WTC11 (cell line): ENCODE results near the gene ADI1. TPM values are rescaled to one million over a fixed set of nuclear protein-coding genes. Genes with fewer than 3 reads are reported as not detected.

Experiments used
- ATAC-seq: fragments of 200-7000 bp; cut with Tn5 transposase; 2 replicates; pipeline ENCODE4 v1.10.0; 2021; ENCODE audit warnings: mild to moderate bottlenecking, moderate library complexity
- CTCF ChIA-PET: fragments of 300-600 bp; sonication (Branson Sonifier 250); formaldehyde crosslinking; loops from one replicate; lab custom pipeline; 2021; ENCODE audit warnings: antibody characterized with exemption; lab: Charles Lee
- POLR2A ChIA-PET: fragments of 350-600 bp; sonication (Branson Sonifier 250); formaldehyde crosslinking; loops from one replicate; lab custom pipeline; 2021; ENCODE audit warnings: antibody characterized with exemption; lab: Charles Lee
- DNase-seq: peaks from one replicate; pipeline ENCODE4 v3.0.0; 2021; ENCODE audit warnings: low spot score
- H3K27ac Mint-ChIP-seq: 2 replicates; pipeline ENCODE4 v1.8.0; 2021; ENCODE audit warnings: mixed read lengths
- H3K27me3 Mint-ChIP-seq: 2 replicates; pipeline ENCODE4 v1.8.0; 2021; ENCODE audit warnings: low read depth, mild to moderate bottlenecking, moderate library complexity, mixed read lengths
- H3K36me3 Mint-ChIP-seq: 2 replicates; pipeline ENCODE4 v1.8.0; 2021; ENCODE audit warnings: mixed read lengths
- H3K4me1 Mint-ChIP-seq: 2 replicates; pipeline ENCODE4 v1.8.0; 2022; ENCODE audit warnings: mixed read lengths
- H3K4me3 Mint-ChIP-seq: 2 replicates; pipeline ENCODE4 v1.8.0; 2021; ENCODE audit warnings: mild to moderate bottlenecking, moderate library complexity, mixed read lengths
- H3K9me3 Mint-ChIP-seq: 2 replicates; pipeline ENCODE4 v1.8.0; 2021; ENCODE audit warnings: mixed read lengths
- CREM ChIP-seq: sonication (generic); formaldehyde crosslinking; IDR thresholded peaks from 2 replicates; pipeline ENCODE4 v1.8.1; 2022; ENCODE audit warnings: mild to moderate bottlenecking, missing genetic modification reagents, moderate library complexity
- ELF4 ChIP-seq: sonication (generic); formaldehyde crosslinking; IDR thresholded peaks from 2 replicates; pipeline ENCODE4 v1.8.1; 2022; ENCODE audit warnings: low read depth, mild to moderate bottlenecking, moderate library complexity, missing genetic modification reagents
- ETV6 ChIP-seq: sonication (generic); formaldehyde crosslinking; IDR thresholded peaks from 2 replicates; pipeline ENCODE4 v1.8.1; 2022; ENCODE audit warnings: mild to moderate bottlenecking, missing genetic modification reagents
- FOXJ3 ChIP-seq: sonication (generic); formaldehyde crosslinking; IDR thresholded peaks from 2 replicates; pipeline ENCODE4 v1.9.0; 2021; ENCODE audit warnings: missing genetic modification reagents, mild to moderate bottlenecking, borderline replicate concordance
- FOXP1 ChIP-seq: sonication (generic); formaldehyde crosslinking; IDR thresholded peaks from 2 replicates; pipeline ENCODE4 v1.8.0; 2022; ENCODE audit warnings: missing genetic modification reagents, mild to moderate bottlenecking, moderate library complexity, borderline replicate concordance
- MXD4 ChIP-seq: fragments of 250-450 bp; sonication (Bioruptor Pico); IDR thresholded peaks from 2 replicates; pipeline ENCODE4 v1.8.0; 2021; ENCODE audit warnings: mild to moderate bottlenecking, moderate library complexity, borderline replicate concordance
- MYBL2 ChIP-seq: sonication (generic); formaldehyde crosslinking; IDR thresholded peaks from 2 replicates; pipeline ENCODE4 v1.8.1; 2023; ENCODE audit warnings: mild to moderate bottlenecking, moderate library complexity, missing genetic modification reagents
- NFATC4 ChIP-seq: fragments of 250-450 bp; sonication (Bioruptor Pico); IDR thresholded peaks from 2 replicates; pipeline ENCODE4 v1.9.0; 2021; ENCODE audit warnings: mild to moderate bottlenecking
- NFE2L1 ChIP-seq: sonication (generic); formaldehyde crosslinking; IDR thresholded peaks from 2 replicates; pipeline ENCODE4 v1.8.1; 2023; ENCODE audit warnings: missing genetic modification reagents
- NR3C1 ChIP-seq: sonication (generic); formaldehyde crosslinking; conservative IDR thresholded peaks from 2 replicates; pipeline ENCODE4 v1.8.1; 2023; ENCODE audit warnings: low read depth, mild to moderate bottlenecking, missing genetic modification reagents
- RELA ChIP-seq: sonication (generic); formaldehyde crosslinking; IDR thresholded peaks from 2 replicates; pipeline ENCODE4 v1.8.1; 2022; ENCODE audit warnings: missing genetic modification reagents, mild to moderate bottlenecking, borderline replicate concordance
- ZNF219 ChIP-seq: sonication (generic); formaldehyde crosslinking; IDR thresholded peaks from 2 replicates; pipeline ENCODE4 v1.8.0; 2023; ENCODE audit warnings: missing genetic modification reagents, mild to moderate bottlenecking, borderline replicate concordance
- total RNA-seq: library from RNA; stranded (reverse); gene quantifications from 3 replicates; pipeline ENCODE4 v1.2.3, GENCODE V29; 2021
- TF ChIP-seq, protein P1 (sequence below): sonication (generic); formaldehyde crosslinking; IDR thresholded peaks from 2 replicates; pipeline ENCODE4 v1.8.1; 2023; ENCODE audit warnings: mild to moderate bottlenecking, missing genetic modification reagents, borderline replicate concordance
- TF ChIP-seq, protein P2 (sequence below): sonication (generic); formaldehyde crosslinking; IDR thresholded peaks from 2 replicates; pipeline ENCODE4 v1.8.0; 2022; ENCODE audit warnings: mild to moderate bottlenecking, missing genetic modification reagents
- TF ChIP-seq, protein P3 (sequence below): sonication (generic); formaldehyde crosslinking; IDR thresholded peaks from 2 replicates; pipeline ENCODE4 v1.8.1; 2022; ENCODE audit warnings: low read depth, missing genetic modification reagents, borderline replicate concordance
- TF ChIP-seq, protein P4 (sequence below): sonication (generic); formaldehyde crosslinking; IDR thresholded peaks from 2 replicates; pipeline ENCODE4 v1.8.1; 2022; ENCODE audit warnings: mild to moderate bottlenecking, missing genetic modification reagents, moderate library complexity, borderline replicate concordance
- TF ChIP-seq, protein P5 (sequence below): sonication (generic); formaldehyde crosslinking; conservative IDR thresholded peaks from 2 replicates; pipeline ENCODE4 v1.8.1; 2022; ENCODE audit warnings: mild to moderate bottlenecking, missing genetic modification reagents
- TF ChIP-seq, protein P6 (sequence below): fragments of 250-450 bp; sonication (Bioruptor Pico); IDR thresholded peaks from 2 replicates; pipeline ENCODE4 v1.9.0; 2021; ENCODE audit warnings: mild to moderate bottlenecking
- TF ChIP-seq, protein P7 (sequence below): sonication (generic); formaldehyde crosslinking; IDR thresholded peaks from 2 replicates; pipeline ENCODE4 v1.8.0; 2022; ENCODE audit warnings: mild to moderate bottlenecking, missing genetic modification reagents

Gene ADI1
- total RNA-seq, 1 experiment from 2014 or later = 21.4 TPM

DNA sequence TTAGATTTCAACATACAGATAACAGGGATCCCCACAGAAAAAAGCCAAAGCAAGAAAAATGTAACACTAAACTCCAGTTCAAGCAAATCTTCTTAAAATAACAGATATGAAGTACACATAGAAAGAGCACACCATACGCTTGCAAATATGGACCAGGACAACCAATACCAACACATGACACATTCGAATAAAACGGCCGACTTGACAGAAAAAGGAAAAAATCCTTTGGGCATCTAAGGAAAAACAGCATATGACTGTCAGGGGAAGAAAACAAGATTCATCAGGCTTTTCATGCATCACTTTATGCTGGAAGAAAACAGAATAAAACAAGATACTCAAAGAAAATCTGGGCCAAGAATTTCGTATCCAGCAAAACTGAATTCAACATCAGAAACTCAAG is 22.8 kb upstream of the ADI1 start (continued):
- TF ChIP-seq, protein P1, sequence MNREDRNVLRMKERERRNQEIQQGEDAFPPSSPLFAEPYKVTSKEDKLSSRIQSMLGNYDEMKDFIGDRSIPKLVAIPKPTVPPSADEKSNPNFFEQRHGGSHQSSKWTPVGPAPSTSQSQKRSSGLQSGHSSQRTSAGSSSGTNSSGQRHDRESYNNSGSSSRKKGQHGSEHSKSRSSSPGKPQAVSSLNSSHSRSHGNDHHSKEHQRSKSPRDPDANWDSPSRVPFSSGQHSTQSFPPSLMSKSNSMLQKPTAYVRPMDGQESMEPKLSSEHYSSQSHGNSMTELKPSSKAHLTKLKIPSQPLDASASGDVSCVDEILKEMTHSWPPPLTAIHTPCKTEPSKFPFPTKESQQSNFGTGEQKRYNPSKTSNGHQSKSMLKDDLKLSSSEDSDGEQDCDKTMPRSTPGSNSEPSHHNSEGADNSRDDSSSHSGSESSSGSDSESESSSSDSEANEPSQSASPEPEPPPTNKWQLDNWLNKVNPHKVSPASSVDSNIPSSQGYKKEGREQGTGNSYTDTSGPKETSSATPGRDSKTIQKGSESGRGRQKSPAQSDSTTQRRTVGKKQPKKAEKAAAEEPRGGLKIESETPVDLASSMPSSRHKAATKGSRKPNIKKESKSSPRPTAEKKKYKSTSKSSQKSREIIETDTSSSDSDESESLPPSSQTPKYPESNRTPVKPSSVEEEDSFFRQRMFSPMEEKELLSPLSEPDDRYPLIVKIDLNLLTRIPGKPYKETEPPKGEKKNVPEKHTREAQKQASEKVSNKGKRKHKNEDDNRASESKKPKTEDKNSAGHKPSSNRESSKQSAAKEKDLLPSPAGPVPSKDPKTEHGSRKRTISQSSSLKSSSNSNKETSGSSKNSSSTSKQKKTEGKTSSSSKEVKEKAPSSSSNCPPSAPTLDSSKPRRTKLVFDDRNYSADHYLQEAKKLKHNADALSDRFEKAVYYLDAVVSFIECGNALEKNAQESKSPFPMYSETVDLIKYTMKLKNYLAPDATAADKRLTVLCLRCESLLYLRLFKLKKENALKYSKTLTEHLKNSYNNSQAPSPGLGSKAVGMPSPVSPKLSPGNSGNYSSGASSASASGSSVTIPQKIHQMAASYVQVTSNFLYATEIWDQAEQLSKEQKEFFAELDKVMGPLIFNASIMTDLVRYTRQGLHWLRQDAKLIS (CRISPR knock-in tag) = no peak

DNA sequence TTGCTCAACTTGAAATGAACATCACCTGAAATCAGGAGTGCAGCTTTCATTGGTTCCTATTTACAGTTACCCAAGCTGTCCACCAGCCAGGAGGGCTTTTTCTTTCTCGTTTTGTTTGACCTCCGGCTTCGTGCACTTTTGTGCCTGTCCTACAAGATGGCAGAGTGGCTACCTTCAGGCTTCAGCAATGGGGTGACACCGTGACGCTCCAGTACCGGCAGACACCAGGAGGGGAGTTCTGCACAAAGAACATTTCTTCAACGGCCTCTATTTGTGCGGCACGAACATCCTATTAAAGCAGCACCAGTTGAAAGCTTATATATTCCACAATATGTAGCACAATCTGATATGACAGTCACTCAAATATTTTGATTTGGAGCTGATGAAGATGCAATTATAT is 20.5 kb upstream of the ADI1 start:
- peaks cover 5% of the 10 kb centered on the region for H3K4me1 Mint-ChIP-seq
- ATAC-seq (peak; percentile 24), DNase-seq (peak; percentile 16)
- H3K27me3 Mint-ChIP-seq = no peaks in the 10 kb centered on the region
- no peak for TF ChIP-seq MXD4 (CRISPR knock-in tag)
- no peak for TF ChIP-seq NFATC4
- no peak for TF ChIP-seq FOXJ3 (CRISPR knock-in tag)
- TF ChIP-seq ETV6 (CRISPR knock-in tag) = no peak
- no peak for TF ChIP-seq FOXP1
- no peak for TF ChIP-seq CREM (CRISPR knock-in tag)
- TF ChIP-seq, protein P2, sequence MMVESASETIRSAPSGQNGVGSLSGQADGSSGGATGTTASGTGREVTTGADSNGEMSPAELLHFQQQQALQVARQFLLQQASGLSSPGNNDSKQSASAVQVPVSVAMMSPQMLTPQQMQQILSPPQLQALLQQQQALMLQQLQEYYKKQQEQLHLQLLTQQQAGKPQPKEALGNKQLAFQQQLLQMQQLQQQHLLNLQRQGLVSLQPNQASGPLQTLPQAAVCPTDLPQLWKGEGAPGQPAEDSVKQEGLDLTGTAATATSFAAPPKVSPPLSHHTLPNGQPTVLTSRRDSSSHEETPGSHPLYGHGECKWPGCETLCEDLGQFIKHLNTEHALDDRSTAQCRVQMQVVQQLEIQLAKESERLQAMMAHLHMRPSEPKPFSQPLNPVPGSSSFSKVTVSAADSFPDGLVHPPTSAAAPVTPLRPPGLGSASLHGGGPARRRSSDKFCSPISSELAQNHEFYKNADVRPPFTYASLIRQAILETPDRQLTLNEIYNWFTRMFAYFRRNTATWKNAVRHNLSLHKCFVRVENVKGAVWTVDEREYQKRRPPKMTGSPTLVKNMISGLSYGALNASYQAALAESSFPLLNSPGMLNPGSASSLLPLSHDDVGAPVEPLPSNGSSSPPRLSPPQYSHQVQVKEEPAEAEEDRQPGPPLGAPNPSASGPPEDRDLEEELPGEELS (CRISPR knock-in tag) = no peak
- TF ChIP-seq, protein P3, sequence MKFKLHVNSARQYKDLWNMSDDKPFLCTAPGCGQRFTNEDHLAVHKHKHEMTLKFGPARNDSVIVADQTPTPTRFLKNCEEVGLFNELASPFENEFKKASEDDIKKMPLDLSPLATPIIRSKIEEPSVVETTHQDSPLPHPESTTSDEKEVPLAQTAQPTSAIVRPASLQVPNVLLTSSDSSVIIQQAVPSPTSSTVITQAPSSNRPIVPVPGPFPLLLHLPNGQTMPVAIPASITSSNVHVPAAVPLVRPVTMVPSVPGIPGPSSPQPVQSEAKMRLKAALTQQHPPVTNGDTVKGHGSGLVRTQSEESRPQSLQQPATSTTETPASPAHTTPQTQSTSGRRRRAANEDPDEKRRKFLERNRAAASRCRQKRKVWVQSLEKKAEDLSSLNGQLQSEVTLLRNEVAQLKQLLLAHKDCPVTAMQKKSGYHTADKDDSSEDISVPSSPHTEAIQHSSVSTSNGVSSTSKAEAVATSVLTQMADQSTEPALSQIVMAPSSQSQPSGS = no peak
- no peak for TF ChIP-seq NR3C1 (CRISPR knock-in tag)
- TF ChIP-seq ZNF219 (CRISPR knock-in tag) = no peak
- TF ChIP-seq, protein P4, sequence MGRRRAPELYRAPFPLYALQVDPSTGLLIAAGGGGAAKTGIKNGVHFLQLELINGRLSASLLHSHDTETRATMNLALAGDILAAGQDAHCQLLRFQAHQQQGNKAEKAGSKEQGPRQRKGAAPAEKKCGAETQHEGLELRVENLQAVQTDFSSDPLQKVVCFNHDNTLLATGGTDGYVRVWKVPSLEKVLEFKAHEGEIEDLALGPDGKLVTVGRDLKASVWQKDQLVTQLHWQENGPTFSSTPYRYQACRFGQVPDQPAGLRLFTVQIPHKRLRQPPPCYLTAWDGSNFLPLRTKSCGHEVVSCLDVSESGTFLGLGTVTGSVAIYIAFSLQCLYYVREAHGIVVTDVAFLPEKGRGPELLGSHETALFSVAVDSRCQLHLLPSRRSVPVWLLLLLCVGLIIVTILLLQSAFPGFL (CRISPR knock-in tag) = no peak
- no peak for TF ChIP-seq RELA (CRISPR knock-in tag)
- no peak for TF ChIP-seq NFE2L1
- TF ChIP-seq, protein P5, sequence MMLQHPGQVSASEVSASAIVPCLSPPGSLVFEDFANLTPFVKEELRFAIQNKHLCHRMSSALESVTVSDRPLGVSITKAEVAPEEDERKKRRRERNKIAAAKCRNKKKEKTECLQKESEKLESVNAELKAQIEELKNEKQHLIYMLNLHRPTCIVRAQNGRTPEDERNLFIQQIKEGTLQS (CRISPR knock-in tag) = no peak
- TF ChIP-seq, protein P6, sequence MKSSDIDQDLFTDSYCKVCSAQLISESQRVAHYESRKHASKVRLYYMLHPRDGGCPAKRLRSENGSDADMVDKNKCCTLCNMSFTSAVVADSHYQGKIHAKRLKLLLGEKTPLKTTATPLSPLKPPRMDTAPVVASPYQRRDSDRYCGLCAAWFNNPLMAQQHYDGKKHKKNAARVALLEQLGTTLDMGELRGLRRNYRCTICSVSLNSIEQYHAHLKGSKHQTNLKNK (CRISPR knock-in tag) = no peak
- TF ChIP-seq MYBL2 (CRISPR knock-in tag) = no peak
- TF ChIP-seq ELF4 = no peak
- TF ChIP-seq, protein P7, sequence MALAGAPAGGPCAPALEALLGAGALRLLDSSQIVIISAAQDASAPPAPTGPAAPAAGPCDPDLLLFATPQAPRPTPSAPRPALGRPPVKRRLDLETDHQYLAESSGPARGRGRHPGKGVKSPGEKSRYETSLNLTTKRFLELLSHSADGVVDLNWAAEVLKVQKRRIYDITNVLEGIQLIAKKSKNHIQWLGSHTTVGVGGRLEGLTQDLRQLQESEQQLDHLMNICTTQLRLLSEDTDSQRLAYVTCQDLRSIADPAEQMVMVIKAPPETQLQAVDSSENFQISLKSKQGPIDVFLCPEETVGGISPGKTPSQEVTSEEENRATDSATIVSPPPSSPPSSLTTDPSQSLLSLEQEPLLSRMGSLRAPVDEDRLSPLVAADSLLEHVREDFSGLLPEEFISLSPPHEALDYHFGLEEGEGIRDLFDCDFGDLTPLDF (CRISPR knock-in tag) = no peak
- CTCF ChIA-PET = no interaction called here
- POLR2A ChIA-PET = no interaction called here
- H3K4me3 Mint-ChIP-seq = no peak overlapping the region
- H3K9me3 Mint-ChIP-seq = no peaks in the 10 kb centered on the region
- H3K27ac Mint-ChIP-seq = no peak overlapping the region
- H3K36me3 Mint-ChIP-seq = peaks cover 43% of the 10 kb centered on the region
